WTC11 (cell line): ENCODE results near the gene PCBP3.

Source experiments
- ATF3 ChIP-seq: sonication (generic); formaldehyde crosslinking; conservative IDR thresholded peaks from 2 replicates; pipeline ENCODE4 v1.8.1; 2022; ENCODE audit warnings: mild to moderate bottlenecking, missing genetic modification reagents
- CBFB ChIP-seq: sonication (generic); formaldehyde crosslinking; IDR thresholded peaks from 2 replicates; pipeline ENCODE4 v1.8.1; 2022; ENCODE audit warnings: mild to moderate bottlenecking, low read depth, missing genetic modification reagents
- CTCF ChIP-seq: fragments of 200-600 bp; IDR thresholded peaks from 2 replicates; pipeline ENCODE4 v1.8.0; 2022; ENCODE audit warnings: antibody characterized with exemption
- ELF4 ChIP-seq: sonication (generic); formaldehyde crosslinking; IDR thresholded peaks from 2 replicates; pipeline ENCODE4 v1.8.1; 2022; ENCODE audit warnings: low read depth, mild to moderate bottlenecking, moderate library complexity, missing genetic modification reagents
- ETV6 ChIP-seq: sonication (generic); formaldehyde crosslinking; IDR thresholded peaks from 2 replicates; pipeline ENCODE4 v1.8.1; 2022; ENCODE audit warnings: mild to moderate bottlenecking, missing genetic modification reagents
- FOXK1 ChIP-seq: sonication (generic); formaldehyde crosslinking; IDR thresholded peaks from 2 replicates; pipeline ENCODE4 v1.8.0; 2022; ENCODE audit warnings: mild to moderate bottlenecking, moderate library complexity, missing genetic modification reagents
- GABPB1 ChIP-seq: sonication (generic); formaldehyde crosslinking; IDR thresholded peaks from 2 replicates; pipeline ENCODE4 v1.8.1; 2023; ENCODE audit warnings: mild to moderate bottlenecking, missing genetic modification reagents
- NR1H2 ChIP-seq: sonication (generic); formaldehyde crosslinking; IDR thresholded peaks from 2 replicates; pipeline ENCODE4 v1.9.0; 2021; ENCODE audit warnings: mild to moderate bottlenecking, moderate library complexity, missing genetic modification reagents
- NR2C2 ChIP-seq: sonication (generic); formaldehyde crosslinking; IDR thresholded peaks from 2 replicates; pipeline ENCODE4 v1.8.0; 2022; ENCODE audit warnings: mild to moderate bottlenecking, missing genetic modification reagents
- SP1 ChIP-seq: sonication (generic); formaldehyde crosslinking; conservative IDR thresholded peaks from 2 replicates; pipeline ENCODE4 v1.8.1; 2022; ENCODE audit warnings: missing genetic modification reagents
- TEAD4 ChIP-seq: sonication (generic); formaldehyde crosslinking; IDR thresholded peaks from 2 replicates; pipeline ENCODE4 v1.8.0; 2022; ENCODE audit warnings: mild to moderate bottlenecking, missing genetic modification reagents
- TP53 ChIP-seq: sonication (generic); formaldehyde crosslinking; IDR thresholded peaks from 2 replicates; pipeline ENCODE4 v1.8.1; 2023; ENCODE audit warnings: mild to moderate bottlenecking, missing genetic modification reagents
- USF1 ChIP-seq: sonication (generic); formaldehyde crosslinking; IDR thresholded peaks from 2 replicates; pipeline ENCODE4 v1.8.0; 2022; ENCODE audit warnings: mild to moderate bottlenecking, missing genetic modification reagents
- ZNF121 ChIP-seq: sonication (generic); formaldehyde crosslinking; IDR thresholded peaks from 2 replicates; pipeline ENCODE4 v1.8.0; 2023; ENCODE audit warnings: missing genetic modification reagents

- no peak for TF ChIP-seq CBFB (CRISPR knock-in tag)
- TF ChIP-seq GABPB1 (CRISPR knock-in tag), result no peak
- no peak for TF ChIP-seq CTCF
- no peak for TF ChIP-seq USF1
- no peak for TF ChIP-seq ATF3
- TF ChIP-seq FOXK1 (CRISPR knock-in tag), result no peak
- TF ChIP-seq ELF4, result no peak
- no peak for TF ChIP-seq ETV6
- no peak for TF ChIP-seq NR2C2 (CRISPR knock-in tag)
- TF ChIP-seq SP1, result no peak
- no peak for TF ChIP-seq ZNF121 (CRISPR knock-in tag)
- TF ChIP-seq TP53 (CRISPR knock-in tag), result no peak
- TF ChIP-seq NR1H2 (CRISPR knock-in tag), result no peak
- no peak for TF ChIP-seq TEAD4
Observed at GRCh38 chr21:45910548-45911221, 267.2 kb downstream of the PCBP3 start.
